Trophoblast cell (in vitro differentiated cells and primary cell): ENCODE measurements around the gene FEZF1.
A peak's percentile ranks its signal among the peaks of the same experiment; 100 is the strongest.

Source experiments
- DNase-seq, 2 donors: peaks; one replicate each; pipeline ENCODE4 v3.0.0-alpha.2; 2016
- H2AFZ ChIP-seq: 2 replicates; pipeline ENCODE4 v1.6.1; 2013; ENCODE audit warnings: low read length, moderate library complexity, mild to moderate bottlenecking; ENCODE audit not compliant: insufficient read depth, poor library complexity
- H2AK5ac ChIP-seq: 2 replicates; pipeline ENCODE4 v1.6.1; 2013; ENCODE audit warnings: mild to moderate bottlenecking, low read length
- H2BK120ac ChIP-seq: 2 replicates; pipeline ENCODE4 v1.6.1; 2013; ENCODE audit warnings: low read length, mild to moderate bottlenecking, moderate library complexity; ENCODE audit not compliant: insufficient read depth, poor library complexity
- H2BK12ac ChIP-seq: 2 replicates; pipeline ENCODE4 v1.6.1; 2013; ENCODE audit warnings: mild to moderate bottlenecking, low read length, moderate library complexity
- H2BK5ac ChIP-seq: 2 replicates; pipeline ENCODE4 v1.6.1; 2013; ENCODE audit warnings: low read length, low read depth, moderate library complexity, mild to moderate bottlenecking; ENCODE audit not compliant: poor library complexity
- H3K14ac ChIP-seq: 2 replicates; pipeline ENCODE4 v1.6.1; 2013; ENCODE audit warnings: mild to moderate bottlenecking, low read length
- H3K18ac ChIP-seq: 2 replicates; pipeline ENCODE4 v1.6.1; 2013; ENCODE audit warnings: mild to moderate bottlenecking, low read length
- H3K23ac ChIP-seq: 2 replicates; pipeline ENCODE4 v1.6.1; 2013; ENCODE audit warnings: low read length
- H3K27ac ChIP-seq: 2 replicates; pipeline ENCODE4 v1.5.1; 2013; ENCODE audit warnings: low read depth, mild to moderate bottlenecking, inconsistent platforms, low read length, moderate library complexity
- H3K27me3 ChIP-seq: 2 replicates; pipeline ENCODE4 v1.6.1; 2013; ENCODE audit warnings: inconsistent platforms, mild to moderate bottlenecking, low read length, moderate library complexity; ENCODE audit not compliant: insufficient read depth
- H3K36me3 ChIP-seq, 2 experiments: 1 replicate in 1 of 2; 2 replicates in 1 of 2; pipeline ENCODE4 v1.6.1; 2013; ENCODE audit warnings: low read length in 2 of 2, mild to moderate bottlenecking in 2 of 2, moderate library complexity in 1 of 2; ENCODE audit not compliant: insufficient read depth in 2 of 2, control insufficient read depth in 1 of 2
- H3K4ac ChIP-seq: 2 replicates; pipeline ENCODE4 v1.6.1; 2013; ENCODE audit warnings: low read depth, mild to moderate bottlenecking, low read length, moderate library complexity
- H3K4me1 ChIP-seq, 2 experiments: 1 replicate in 1 of 2; 2 replicates in 1 of 2; pipeline ENCODE4 v1.6.1; 2013; ENCODE audit warnings: low read length in 2 of 2, mild to moderate bottlenecking in 2 of 2, moderate library complexity in 1 of 2; ENCODE audit not compliant: insufficient read depth in 2 of 2, control insufficient read depth in 1 of 2
- H3K4me2 ChIP-seq: 2 replicates; pipeline ENCODE4 v1.6.1; 2013; ENCODE audit warnings: inconsistent platforms, mild to moderate bottlenecking, low read length, moderate library complexity
- H3K4me3 ChIP-seq: 2 replicates; pipeline ENCODE4 v1.5.1; 2013; ENCODE audit warnings: mild to moderate bottlenecking, low read depth, low read length, inconsistent platforms
- H3K79me1 ChIP-seq: one replicate; pipeline ENCODE4 v1.6.1; 2013; ENCODE audit warnings: low read length
- H3K79me2 ChIP-seq: 2 replicates; pipeline ENCODE4 v1.6.1; 2013; ENCODE audit warnings: low read length, mild to moderate bottlenecking; ENCODE audit not compliant: control insufficient read depth, insufficient read depth, poor library complexity
- H3K9ac ChIP-seq: 2 replicates; pipeline ENCODE4 v1.6.1; 2013; ENCODE audit warnings: mild to moderate bottlenecking, low read length
- H3K9me3 ChIP-seq: 2 replicates; pipeline ENCODE4 v1.6.1; 2013; ENCODE audit warnings: low read depth, mild to moderate bottlenecking, control low read depth, inconsistent platforms, low read length; ENCODE audit not compliant: insufficient read depth
- H4K12ac ChIP-seq: 2 replicates; pipeline ENCODE4 v1.6.1; 2013; ENCODE audit warnings: low read depth, mild to moderate bottlenecking, low read length, moderate library complexity
- H4K8ac ChIP-seq: 2 replicates; pipeline ENCODE4 v1.6.1; 2013; ENCODE audit warnings: low read depth, mild to moderate bottlenecking, low read length, moderate library complexity
- H4K91ac ChIP-seq: one replicate; pipeline ENCODE4 v1.6.1; 2013; ENCODE audit warnings: low read depth, mild to moderate bottlenecking, low read length, moderate library complexity
- WGBS: extraction: QIAGEN DNeasy Blood & Tissue Kit; methylation state at CpG from one replicate; pipeline ENCODE4 v1.1.7; 2013; ENCODE audit warnings: missing lambda C conversion rate; ENCODE audit not compliant: insufficient read length, insufficient coverage; ENCODE audit errors: extremely low coverage; 5-methylcytosine and 5-hydroxymethylcytosine counted together

Gene FEZF1

DNA sequence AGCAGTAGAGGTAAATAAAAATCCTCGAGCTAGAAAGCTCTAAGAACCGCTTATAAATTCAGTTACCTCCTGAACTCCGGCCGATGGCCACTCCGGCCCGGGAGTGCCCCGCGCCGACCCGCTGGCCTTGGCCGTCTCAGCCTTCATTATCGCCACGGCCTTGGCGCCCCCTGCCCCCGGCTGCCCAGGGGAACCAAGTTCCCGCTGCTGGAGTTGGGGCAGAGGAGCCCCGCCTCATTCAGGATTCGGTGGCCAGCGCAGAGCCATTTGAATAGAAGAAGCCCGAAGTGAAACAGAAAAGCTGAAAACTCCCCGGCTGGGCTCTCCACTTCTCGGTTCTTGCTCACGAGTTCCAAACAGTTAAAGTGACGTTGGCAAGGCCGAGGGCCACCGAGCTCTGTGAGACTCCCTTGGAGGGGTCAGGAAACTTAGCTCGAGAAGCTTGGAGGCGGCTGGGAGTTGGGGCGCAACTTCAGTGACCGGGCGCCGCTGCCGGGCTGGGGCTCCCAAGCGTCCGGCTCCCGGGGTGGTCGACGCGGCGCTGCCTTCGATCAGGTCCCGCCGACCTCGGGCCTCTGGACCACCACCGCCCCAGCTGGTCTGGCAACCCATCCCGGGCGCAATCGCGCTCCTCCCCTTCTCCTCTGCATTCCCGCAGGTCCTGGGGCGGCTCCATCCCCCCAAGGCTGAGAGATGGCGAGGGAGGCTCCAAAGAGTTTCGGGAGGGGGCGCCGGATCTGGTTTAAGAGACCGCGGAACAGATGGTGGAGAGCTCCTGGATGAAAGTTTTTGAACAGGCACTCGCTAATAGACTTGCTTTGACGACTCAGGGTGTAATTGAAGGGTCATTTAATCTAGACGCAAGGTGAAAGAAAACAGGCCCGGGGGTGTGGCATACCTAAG is 5.8 kb upstream of the FEZF1 start:
- Histone ChIP-seq H3K9me3 (no peaks in the 10 kb centered on the region), H3K23ac (no peak overlapping the region), H4K91ac (no peak overlapping the region), H3K4me1 (peaks cover 17 to 19% of the 10 kb centered on the region in 2 experiments), H2BK5ac (no peak overlapping the region), H4K8ac (no peak overlapping the region), H3K27ac (no peak overlapping the region), H3K4me3 (no peak overlapping the region), H2AK5ac (no peak overlapping the region), H3K79me1 (no peaks in the 10 kb centered on the region), H3K4me2 (peak overlapping the region; percentile 62), H2BK12ac (no peak overlapping the region), H3K36me3 (no peaks in the 10 kb centered on the region), H2BK120ac (no peak overlapping the region), H3K27me3 (peaks cover 69% of the 10 kb centered on the region), H3K18ac (no peak overlapping the region), H3K9ac (no peak overlapping the region), H3K14ac (no peak overlapping the region), H2AFZ (no peak overlapping the region), H3K4ac (no peak overlapping the region), H4K12ac (no peak overlapping the region), H3K79me2 (no peaks in the 10 kb centered on the region)
- DNase-seq = no peak
- no CpG with 5 or more reads among the region's 61 CpGs for WGBS

DNA sequence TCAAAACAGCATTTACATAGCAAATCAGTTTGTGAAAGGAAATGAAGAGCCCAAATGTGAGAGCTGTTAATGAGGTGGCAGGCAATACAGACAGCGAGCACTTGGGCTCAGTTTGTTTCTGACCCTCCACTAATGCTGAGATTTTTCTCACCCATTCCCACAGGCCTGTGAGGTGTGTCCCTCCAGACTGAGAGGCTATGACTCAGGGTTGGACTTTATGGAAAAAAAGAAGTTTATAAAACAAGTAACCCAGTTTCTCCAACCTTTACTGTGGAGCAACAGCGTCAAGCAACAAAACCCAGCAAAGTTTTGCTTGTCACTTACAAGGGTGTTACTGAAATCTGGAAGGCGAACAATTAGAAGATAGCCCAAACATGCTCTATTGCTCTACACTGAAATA is 4.9 kb upstream of the FEZF1 start:
- peaks cover 66% of the 10 kb centered on the region for H3K27me3 ChIP-seq
- no peak overlapping the region for H3K18ac ChIP-seq
- no peak overlapping the region for H2AFZ ChIP-seq
- WGBS = no CpG with 5 or more reads among the region's 3 CpGs
- H3K79me1 ChIP-seq = no peaks in the 10 kb centered on the region
- no peak overlapping the region for H3K14ac ChIP-seq
- no peak overlapping the region for H3K4ac ChIP-seq
- H3K36me3 ChIP-seq = no peaks in the 10 kb centered on the region
- no peak overlapping the region for H2AK5ac ChIP-seq
- peaks cover 20 to 24% of the 10 kb centered on the region in 2 experiments for H3K4me1 ChIP-seq
- no peak overlapping the region for H2BK5ac ChIP-seq
- no peak overlapping the region for H3K4me2 ChIP-seq
- no peak overlapping the region for H2BK12ac ChIP-seq
- no peak overlapping the region for H3K9ac ChIP-seq
- no peaks in the 10 kb centered on the region for H3K79me2 ChIP-seq
- no peak overlapping the region for H4K12ac ChIP-seq
- H3K23ac ChIP-seq = no peak overlapping the region
- H4K8ac ChIP-seq = no peak overlapping the region
- H3K27ac ChIP-seq = no peak overlapping the region
- H4K91ac ChIP-seq = no peak overlapping the region
- H2BK120ac ChIP-seq = no peak overlapping the region
- H3K9me3 ChIP-seq = no peaks in the 10 kb centered on the region
- no peak for DNase-seq
- no peak overlapping the region for H3K4me3 ChIP-seq

DNA sequence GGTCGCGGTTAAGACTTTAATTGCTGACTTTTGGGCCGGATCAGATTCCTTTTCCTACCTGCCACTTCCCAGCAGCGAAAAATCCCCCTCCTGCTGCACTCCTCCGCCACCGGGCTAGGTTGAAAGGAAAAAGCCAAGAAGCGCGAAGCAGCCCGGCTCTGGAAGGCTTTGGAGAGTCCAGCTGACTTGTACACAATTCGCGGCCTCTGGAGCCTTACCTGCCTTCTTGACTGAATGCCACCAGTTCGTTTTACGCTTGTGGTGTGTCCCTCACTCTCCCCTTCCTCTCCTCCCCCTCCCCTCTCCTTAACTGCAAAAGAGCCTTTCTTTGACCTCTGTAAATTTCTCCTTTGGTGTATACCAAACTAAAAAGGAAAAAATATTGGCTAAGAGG is 2.7 kb upstream of the FEZF1 start:
- Histone ChIP-seq H3K27ac (no peak overlapping the region), H4K91ac (no peak overlapping the region), H3K9me3 (peaks cover 2% of the 10 kb centered on the region), H3K27me3 (peaks cover 79% of the 10 kb centered on the region), H4K12ac (no peak overlapping the region), H3K18ac (no peak overlapping the region), H2BK120ac (no peak overlapping the region), H3K79me1 (no peaks in the 10 kb centered on the region), H4K8ac (no peak overlapping the region), H2BK5ac (no peak overlapping the region), H3K23ac (no peak overlapping the region), H2AK5ac (no peak overlapping the region), H2BK12ac (no peak overlapping the region), H3K4ac (no peak overlapping the region), H3K14ac (no peak overlapping the region), H3K4me1 (peaks cover 26 to 27% of the 10 kb centered on the region in 2 experiments), H2AFZ (no peak overlapping the region), H3K9ac (no peak overlapping the region), H3K4me3 (no peak overlapping the region), H3K36me3 (no peaks in the 10 kb centered on the region), H3K4me2 (no peak overlapping the region), H3K79me2 (no peaks in the 10 kb centered on the region)
- DNase-seq = no peak
- no CpG with 5 or more reads among the region's 13 CpGs for WGBS

DNA sequence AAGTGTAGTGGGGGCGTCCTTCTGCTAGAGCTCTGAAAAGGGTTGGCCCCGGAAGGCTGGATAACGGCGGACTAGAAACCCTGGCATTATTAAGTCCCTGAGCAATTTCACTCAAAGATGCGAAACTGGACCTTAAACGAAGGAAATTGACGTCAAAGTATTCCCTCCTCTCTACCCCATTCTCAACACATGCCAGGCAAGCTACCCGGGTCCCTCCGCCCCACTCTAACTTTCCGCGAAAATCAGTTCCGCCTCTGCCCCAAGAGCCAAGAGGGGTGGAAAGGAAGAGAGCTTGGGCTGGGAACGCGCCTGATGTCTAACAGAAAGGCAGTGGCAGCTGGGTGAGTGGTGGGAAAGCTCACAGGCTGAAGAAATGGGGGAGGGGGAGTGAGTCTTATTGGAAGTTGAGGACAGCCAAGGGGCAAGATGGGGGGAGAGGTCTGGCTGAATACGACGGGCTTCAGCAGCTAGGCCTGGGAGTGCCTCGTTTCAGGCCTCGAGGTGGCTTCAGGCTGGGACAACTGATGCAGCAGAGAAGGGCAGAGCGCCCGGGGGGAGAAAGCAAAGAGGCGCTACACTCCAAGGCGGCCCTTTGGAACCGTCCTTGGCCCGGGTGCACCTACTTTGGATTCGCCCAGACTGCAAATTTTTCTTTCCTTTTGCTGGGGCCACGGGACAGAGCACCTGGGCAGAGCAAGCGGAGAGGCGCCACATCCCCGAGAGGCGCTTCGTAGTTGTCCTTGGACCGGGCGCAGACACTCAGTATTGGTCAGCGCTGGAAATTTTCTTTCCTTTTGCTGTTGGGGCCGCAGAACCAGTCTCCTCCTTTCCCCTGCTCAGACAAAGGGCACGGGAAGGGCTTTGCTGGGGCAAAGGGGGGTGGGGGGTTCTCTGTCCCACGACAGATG is 2.0 kb upstream of the FEZF1 start:
- Histone ChIP-seq H2AK5ac (no peak overlapping the region), H3K79me1 (no peaks in the 10 kb centered on the region), H2BK120ac (no peak overlapping the region), H4K8ac (no peak overlapping the region), H4K91ac (no peak overlapping the region), H3K27ac (no peak overlapping the region), H3K36me3 (no peaks in the 10 kb centered on the region), H3K79me2 (no peaks in the 10 kb centered on the region), H3K4me2 (peak overlapping the region; percentile 84), H3K18ac (no peak overlapping the region), H3K27me3 (peaks cover 80% of the 10 kb centered on the region), H2BK12ac (no peak overlapping the region), H2BK5ac (no peak overlapping the region), H3K4ac (no peak overlapping the region), H3K9ac (no peak overlapping the region), H3K23ac (no peak overlapping the region), H2AFZ (no peak overlapping the region), H3K4me1 (peaks cover 24% of the 10 kb centered on the region in 2 experiments), H3K14ac (no peak overlapping the region), H4K12ac (no peak overlapping the region), H3K9me3 (peaks cover 2% of the 10 kb centered on the region), H3K4me3 (no peak overlapping the region)
- WGBS = no CpG with 5 or more reads among the region's 37 CpGs
- DNase-seq = no peak
